ENCODE measurements around the gene ZSWIM1. TPM values are rescaled to one million over a fixed set of nuclear protein-coding genes. Genes with fewer than 3 reads are reported as not detected.

Gene ZSWIM1
- total RNA-seq, 1 experiment from 2014 or later, result 13.0 TPM

DNA sequence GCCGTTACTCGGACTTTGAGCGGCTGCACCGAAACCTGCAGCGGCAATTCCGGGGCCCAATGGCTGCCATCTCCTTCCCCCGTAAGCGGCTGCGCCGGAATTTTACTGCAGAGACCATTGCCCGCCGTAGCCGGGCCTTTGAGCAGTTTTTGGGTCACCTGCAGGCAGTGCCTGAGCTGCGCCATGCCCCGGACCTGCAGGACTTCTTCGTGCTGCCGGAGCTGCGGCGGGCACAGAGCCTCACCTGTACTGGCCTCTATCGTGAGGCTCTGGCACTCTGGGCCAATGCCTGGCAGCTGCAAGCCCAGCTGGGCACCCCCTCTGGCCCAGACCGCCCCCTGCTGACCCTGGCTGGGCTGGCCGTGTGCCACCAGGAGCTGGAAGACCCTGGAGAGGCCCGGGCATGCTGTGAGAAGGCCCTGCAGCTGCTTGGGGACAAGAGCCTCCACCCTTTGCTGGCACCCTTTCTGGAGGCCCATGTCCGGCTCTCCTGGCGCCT, 40.3 kb upstream of the ZSWIM1 start:
- POLR2A ChIA-PET, result interaction anchor here (1.4 kb wide), 1 partner anchor 9 kb away, joined by 3 read pairs; no protein-coding TSS in a partner anchor

More for the DNA sequence above, 40.3 kb upstream of the ZSWIM1 start:
- TF ChIP-seq, protein P1, sequence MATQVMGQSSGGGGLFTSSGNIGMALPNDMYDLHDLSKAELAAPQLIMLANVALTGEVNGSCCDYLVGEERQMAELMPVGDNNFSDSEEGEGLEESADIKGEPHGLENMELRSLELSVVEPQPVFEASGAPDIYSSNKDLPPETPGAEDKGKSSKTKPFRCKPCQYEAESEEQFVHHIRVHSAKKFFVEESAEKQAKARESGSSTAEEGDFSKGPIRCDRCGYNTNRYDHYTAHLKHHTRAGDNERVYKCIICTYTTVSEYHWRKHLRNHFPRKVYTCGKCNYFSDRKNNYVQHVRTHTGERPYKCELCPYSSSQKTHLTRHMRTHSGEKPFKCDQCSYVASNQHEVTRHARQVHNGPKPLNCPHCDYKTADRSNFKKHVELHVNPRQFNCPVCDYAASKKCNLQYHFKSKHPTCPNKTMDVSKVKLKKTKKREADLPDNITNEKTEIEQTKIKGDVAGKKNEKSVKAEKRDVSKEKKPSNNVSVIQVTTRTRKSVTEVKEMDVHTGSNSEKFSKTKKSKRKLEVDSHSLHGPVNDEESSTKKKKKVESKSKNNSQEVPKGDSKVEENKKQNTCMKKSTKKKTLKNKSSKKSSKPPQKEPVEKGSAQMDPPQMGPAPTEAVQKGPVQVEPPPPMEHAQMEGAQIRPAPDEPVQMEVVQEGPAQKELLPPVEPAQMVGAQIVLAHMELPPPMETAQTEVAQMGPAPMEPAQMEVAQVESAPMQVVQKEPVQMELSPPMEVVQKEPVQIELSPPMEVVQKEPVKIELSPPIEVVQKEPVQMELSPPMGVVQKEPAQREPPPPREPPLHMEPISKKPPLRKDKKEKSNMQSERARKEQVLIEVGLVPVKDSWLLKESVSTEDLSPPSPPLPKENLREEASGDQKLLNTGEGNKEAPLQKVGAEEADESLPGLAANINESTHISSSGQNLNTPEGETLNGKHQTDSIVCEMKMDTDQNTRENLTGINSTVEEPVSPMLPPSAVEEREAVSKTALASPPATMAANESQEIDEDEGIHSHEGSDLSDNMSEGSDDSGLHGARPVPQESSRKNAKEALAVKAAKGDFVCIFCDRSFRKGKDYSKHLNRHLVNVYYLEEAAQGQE (IDR thresholded peaks at IDR 0.05; ENCODE audit: low read depth), result no peak
- no peak for TF ChIP-seq YY1 (IDR thresholded peaks at IDR 0.05; ENCODE audit: extremely low read depth, insufficient replicate concordance, low read depth, low read length)
- H4K20me1 ChIP-seq (ENCODE audit: insufficient read depth), result no peaks in the 10 kb centered on the region
- ATAC-seq (no peak), DNase-seq (ENCODE audit: low read depth, low spot score) (no peak)
- ChIA-PET RAD21 (ENCODE audit: low non-redundant PET in 1 of 2, low total read pairs in 2 of 2, uncharacterized antibody in 2 of 2, unreplicated experiment in 2 of 2) (no interaction called here), CTCF (no interaction called here)
- H3K9me2 ChIP-seq (ENCODE audit: insufficient read depth), result no peaks in the 10 kb centered on the region
- H3K79me2 ChIP-seq (ENCODE audit: insufficient read depth, low read length), result no peaks in the 10 kb centered on the region
- H3K27me3 ChIP-seq (ENCODE audit: insufficient read depth, low read length), result no peaks in the 10 kb centered on the region
- H3K9me3 ChIP-seq (ENCODE audit: control insufficient read depth in 1 of 2, insufficient read depth in 1 of 2, low read depth in 1 of 2, low read length in 2 of 2), result no peaks in the 10 kb centered on the region
- no peak overlapping the region for H3K4me2 ChIP-seq (ENCODE audit: low read length)
- peaks cover 3% of the 10 kb centered on the region in 2 experiments for H3K4me1 ChIP-seq (ENCODE audit: control insufficient read depth in 1 of 2, insufficient read depth in 2 of 2, low read length in 2 of 2)
- no TSS peak for BruUV-seq (replicated peaks)
- intact Hi-C loops (cut with micrococcal nuclease), result no loop called here
- H3K27ac ChIP-seq (ENCODE audit: low read depth, low read length), result no peak overlapping the region
- no peaks in the 10 kb centered on the region; a peak in 1 of 4 replicates for H3K36me3 ChIP-seq (ENCODE audit: control insufficient read depth in 1 of 2, insufficient read depth in 2 of 2, low read length in 2 of 2)
- no peak overlapping the region for H3K4me3 ChIP-seq (replicated peaks in 1 of 2; ENCODE audit: low read depth in 1 of 2, low read length in 2 of 2)
- H2AFZ ChIP-seq (ENCODE audit: low read depth, low read length, poor library complexity, severe bottlenecking), result no peak overlapping the region
- no peak overlapping the region for H3K9ac ChIP-seq (ENCODE audit: low read length)

Measured in HCT116 (cell line).